SK-N-SH treated with all-trans-retinoic acid at 6 μM for 48 hours (cell line): Measurements from ENCODE around the gene RTP3.

Source experiments
- ATAC-seq: fragments of 200-7000 bp; cut with Tn5 transposase; 3 replicates; pipeline ENCODE4 v1.9.1; 2020; ENCODE audit warnings: mild to moderate bottlenecking, moderate library complexity
- ARNTL ChIP-seq: fragments of 450-650 bp; formaldehyde crosslinking; IDR thresholded peaks from 2 replicates; pipeline ENCODE4 v1.5.0; 2020; ENCODE audit warnings: low read depth, mild to moderate bottlenecking, moderate library complexity, borderline replicate concordance
- BACH2 ChIP-seq: fragments of 250-450 bp; sonication (Bioruptor Pico); IDR thresholded peaks from 2 replicates; pipeline ENCODE4 v1.9.0; 2021; ENCODE audit warnings: mild to moderate bottlenecking, borderline replicate concordance
- CSDC2 ChIP-seq: fragments of 250-450 bp; sonication (Bioruptor Pico); IDR thresholded peaks from 2 replicates; pipeline ENCODE4 v1.5.0; 2020; ENCODE audit warnings: mild to moderate bottlenecking, moderate library complexity
- ISL1 ChIP-seq: fragments of 250-450 bp; sonication (Bioruptor Pico); IDR thresholded peaks from 2 replicates; pipeline ENCODE4 v2.1.2; 2022; ENCODE audit warnings: mild to moderate bottlenecking, moderate library complexity
- OSR1 ChIP-seq: fragments of 250-450 bp; sonication (Bioruptor Pico); IDR thresholded peaks from 2 replicates; pipeline ENCODE4 v1.8.0; 2022; ENCODE audit warnings: moderate library complexity, mild to moderate bottlenecking, inconsistent platforms
- PPARA ChIP-seq: fragments of 250-450 bp; sonication (Bioruptor Pico); IDR thresholded peaks from 2 replicates; pipeline ENCODE4 v1.5.0; 2020; ENCODE audit warnings: mild to moderate bottlenecking, borderline replicate concordance
- RARB ChIP-seq: fragments of 250-450 bp; sonication (Bioruptor Pico); IDR thresholded peaks from 2 replicates; pipeline ENCODE4 v1.8.0; 2021; ENCODE audit warnings: mild to moderate bottlenecking, moderate library complexity
- SNAI2 ChIP-seq: fragments of 250-450 bp; sonication (Bioruptor Pico); IDR thresholded peaks from 2 replicates; pipeline ENCODE4 v1.5.0; 2020; ENCODE audit warnings: mild to moderate bottlenecking, moderate library complexity
- TCF4 ChIP-seq: fragments of 250-450 bp; sonication (Bioruptor Pico); IDR thresholded peaks from 2 replicates; pipeline ENCODE4 v1.8.0; 2021; ENCODE audit warnings: mild to moderate bottlenecking, moderate library complexity, borderline replicate concordance
- TOX ChIP-seq: fragments of 250-450 bp; sonication (Bioruptor Pico); IDR thresholded peaks from 2 replicates; pipeline ENCODE4 v1.8.0; 2021; ENCODE audit warnings: mild to moderate bottlenecking, moderate library complexity, borderline replicate concordance
- ZC3H10 ChIP-seq: fragments of 250-450 bp; sonication (Bioruptor Pico); IDR thresholded peaks from 2 replicates; pipeline ENCODE4 v1.5.1; 2021; ENCODE audit warnings: mild to moderate bottlenecking, moderate library complexity
- ZFP3 ChIP-seq: fragments of 250-450 bp; sonication (Bioruptor Pico); IDR thresholded peaks from 2 replicates; pipeline ENCODE4 v1.5.0; 2020; ENCODE audit warnings: mild to moderate bottlenecking, moderate library complexity
- ZNF565 ChIP-seq: fragments of 450-650 bp; formaldehyde crosslinking; conservative IDR thresholded peaks from 2 replicates; pipeline ENCODE4 v1.5.0; 2020; ENCODE audit warnings: low read depth, mild to moderate bottlenecking, moderate library complexity
- ZNF70 ChIP-seq: fragments of 450-650 bp; formaldehyde crosslinking; IDR thresholded peaks from 2 replicates; pipeline ENCODE4 v1.5.0; 2020; ENCODE audit warnings: mild to moderate bottlenecking, moderate library complexity
- ZNF8 ChIP-seq: fragments of 450-650 bp; formaldehyde crosslinking; IDR thresholded peaks from 2 replicates; pipeline ENCODE4 v1.5.0; 2020; ENCODE audit warnings: mild to moderate bottlenecking, moderate library complexity
- TF ChIP-seq, protein P1 (sequence below): fragments of 250-450 bp; sonication (Bioruptor Pico); IDR thresholded peaks from 2 replicates; pipeline ENCODE4 v1.8.0; 2020; ENCODE audit warnings: mild to moderate bottlenecking, moderate library complexity, borderline replicate concordance
- TF ChIP-seq, protein P2 (sequence below): fragments of 250-450 bp; sonication (Bioruptor Pico); IDR thresholded peaks from 2 replicates; pipeline ENCODE4 v1.8.0; 2021; ENCODE audit warnings: low read depth, mild to moderate bottlenecking, moderate library complexity, borderline replicate concordance
- TF ChIP-seq, protein P3 (sequence below): fragments of 250-450 bp; sonication (Bioruptor Pico); IDR thresholded peaks from 2 replicates; pipeline ENCODE4 v1.5.0; 2020; ENCODE audit warnings: mild to moderate bottlenecking, moderate library complexity
- TF ChIP-seq, protein P4 (sequence below): fragments of 250-450 bp; sonication (Bioruptor Pico); IDR thresholded peaks from 2 replicates; pipeline ENCODE4 v1.5.1; 2020; ENCODE audit warnings: low read depth, mild to moderate bottlenecking, moderate library complexity

RTP3 gene

DNA sequence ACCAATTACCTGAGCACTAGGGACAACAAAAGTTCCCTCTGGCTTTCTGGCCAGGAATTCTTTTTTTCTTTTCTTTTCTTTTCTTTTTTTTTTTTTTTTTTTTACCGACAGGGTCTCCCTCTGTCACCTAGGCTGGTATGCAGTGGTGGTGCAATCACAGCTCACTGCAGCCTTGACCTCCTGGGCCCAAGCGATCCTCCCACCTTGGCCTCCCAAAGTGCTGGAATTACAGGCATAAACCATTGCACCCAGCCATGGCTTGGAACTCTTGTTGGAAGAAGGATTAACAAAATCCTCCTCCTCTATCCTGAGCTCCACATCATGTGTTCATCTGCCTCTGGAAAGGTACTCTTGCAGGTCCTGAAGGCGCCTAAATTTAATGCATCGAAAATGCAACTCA is 30.2 kb upstream of the RTP3 start:
- ATAC-seq = no peak
- TF ChIP-seq, protein P1, sequence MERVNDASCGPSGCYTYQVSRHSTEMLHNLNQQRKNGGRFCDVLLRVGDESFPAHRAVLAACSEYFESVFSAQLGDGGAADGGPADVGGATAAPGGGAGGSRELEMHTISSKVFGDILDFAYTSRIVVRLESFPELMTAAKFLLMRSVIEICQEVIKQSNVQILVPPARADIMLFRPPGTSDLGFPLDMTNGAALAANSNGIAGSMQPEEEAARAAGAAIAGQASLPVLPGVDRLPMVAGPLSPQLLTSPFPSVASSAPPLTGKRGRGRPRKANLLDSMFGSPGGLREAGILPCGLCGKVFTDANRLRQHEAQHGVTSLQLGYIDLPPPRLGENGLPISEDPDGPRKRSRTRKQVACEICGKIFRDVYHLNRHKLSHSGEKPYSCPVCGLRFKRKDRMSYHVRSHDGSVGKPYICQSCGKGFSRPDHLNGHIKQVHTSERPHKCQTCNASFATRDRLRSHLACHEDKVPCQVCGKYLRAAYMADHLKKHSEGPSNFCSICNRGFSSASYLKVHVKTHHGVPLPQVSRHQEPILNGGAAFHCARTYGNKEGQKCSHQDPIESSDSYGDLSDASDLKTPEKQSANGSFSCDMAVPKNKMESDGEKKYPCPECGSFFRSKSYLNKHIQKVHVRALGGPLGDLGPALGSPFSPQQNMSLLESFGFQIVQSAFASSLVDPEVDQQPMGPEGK (CRISPR knock-in tag) = no peak
- no peak for TF ChIP-seq ISL1 (CRISPR knock-in tag)
- TF ChIP-seq, protein P2, sequence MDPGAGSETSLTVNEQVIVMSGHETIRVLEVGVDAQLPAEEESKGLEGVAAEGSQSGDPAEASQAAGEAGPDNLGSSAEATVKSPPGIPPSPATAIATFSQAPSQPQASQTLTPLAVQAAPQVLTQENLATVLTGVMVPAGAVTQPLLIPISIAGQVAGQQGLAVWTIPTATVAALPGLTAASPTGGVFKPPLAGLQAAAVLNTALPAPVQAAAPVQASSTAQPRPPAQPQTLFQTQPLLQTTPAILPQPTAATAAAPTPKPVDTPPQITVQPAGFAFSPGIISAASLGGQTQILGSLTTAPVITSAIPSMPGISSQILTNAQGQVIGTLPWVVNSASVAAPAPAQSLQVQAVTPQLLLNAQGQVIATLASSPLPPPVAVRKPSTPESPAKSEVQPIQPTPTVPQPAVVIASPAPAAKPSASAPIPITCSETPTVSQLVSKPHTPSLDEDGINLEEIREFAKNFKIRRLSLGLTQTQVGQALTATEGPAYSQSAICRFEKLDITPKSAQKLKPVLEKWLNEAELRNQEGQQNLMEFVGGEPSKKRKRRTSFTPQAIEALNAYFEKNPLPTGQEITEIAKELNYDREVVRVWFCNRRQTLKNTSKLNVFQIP (CRISPR knock-in tag) = no peak
- TF ChIP-seq ARNTL (CRISPR knock-in tag) = no peak
- no peak for TF ChIP-seq ZFP3 (CRISPR knock-in tag)
- TF ChIP-seq, protein P3, sequence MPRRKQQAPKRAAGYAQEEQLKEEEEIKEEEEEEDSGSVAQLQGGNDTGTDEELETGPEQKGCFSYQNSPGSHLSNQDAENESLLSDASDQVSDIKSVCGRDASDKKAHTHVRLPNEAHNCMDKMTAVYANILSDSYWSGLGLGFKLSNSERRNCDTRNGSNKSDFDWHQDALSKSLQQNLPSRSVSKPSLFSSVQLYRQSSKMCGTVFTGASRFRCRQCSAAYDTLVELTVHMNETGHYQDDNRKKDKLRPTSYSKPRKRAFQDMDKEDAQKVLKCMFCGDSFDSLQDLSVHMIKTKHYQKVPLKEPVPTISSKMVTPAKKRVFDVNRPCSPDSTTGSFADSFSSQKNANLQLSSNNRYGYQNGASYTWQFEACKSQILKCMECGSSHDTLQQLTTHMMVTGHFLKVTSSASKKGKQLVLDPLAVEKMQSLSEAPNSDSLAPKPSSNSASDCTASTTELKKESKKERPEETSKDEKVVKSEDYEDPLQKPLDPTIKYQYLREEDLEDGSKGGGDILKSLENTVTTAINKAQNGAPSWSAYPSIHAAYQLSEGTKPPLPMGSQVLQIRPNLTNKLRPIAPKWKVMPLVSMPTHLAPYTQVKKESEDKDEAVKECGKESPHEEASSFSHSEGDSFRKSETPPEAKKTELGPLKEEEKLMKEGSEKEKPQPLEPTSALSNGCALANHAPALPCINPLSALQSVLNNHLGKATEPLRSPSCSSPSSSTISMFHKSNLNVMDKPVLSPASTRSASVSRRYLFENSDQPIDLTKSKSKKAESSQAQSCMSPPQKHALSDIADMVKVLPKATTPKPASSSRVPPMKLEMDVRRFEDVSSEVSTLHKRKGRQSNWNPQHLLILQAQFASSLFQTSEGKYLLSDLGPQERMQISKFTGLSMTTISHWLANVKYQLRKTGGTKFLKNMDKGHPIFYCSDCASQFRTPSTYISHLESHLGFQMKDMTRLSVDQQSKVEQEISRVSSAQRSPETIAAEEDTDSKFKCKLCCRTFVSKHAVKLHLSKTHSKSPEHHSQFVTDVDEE (CRISPR knock-in tag) = no peak
- no peak for TF ChIP-seq RARB
- no peak for TF ChIP-seq SNAI2 (CRISPR knock-in tag)
- no peak for TF ChIP-seq OSR1
- TF ChIP-seq BACH2 = no peak
- TF ChIP-seq ZNF565 = no peak
- TF ChIP-seq, protein P4, sequence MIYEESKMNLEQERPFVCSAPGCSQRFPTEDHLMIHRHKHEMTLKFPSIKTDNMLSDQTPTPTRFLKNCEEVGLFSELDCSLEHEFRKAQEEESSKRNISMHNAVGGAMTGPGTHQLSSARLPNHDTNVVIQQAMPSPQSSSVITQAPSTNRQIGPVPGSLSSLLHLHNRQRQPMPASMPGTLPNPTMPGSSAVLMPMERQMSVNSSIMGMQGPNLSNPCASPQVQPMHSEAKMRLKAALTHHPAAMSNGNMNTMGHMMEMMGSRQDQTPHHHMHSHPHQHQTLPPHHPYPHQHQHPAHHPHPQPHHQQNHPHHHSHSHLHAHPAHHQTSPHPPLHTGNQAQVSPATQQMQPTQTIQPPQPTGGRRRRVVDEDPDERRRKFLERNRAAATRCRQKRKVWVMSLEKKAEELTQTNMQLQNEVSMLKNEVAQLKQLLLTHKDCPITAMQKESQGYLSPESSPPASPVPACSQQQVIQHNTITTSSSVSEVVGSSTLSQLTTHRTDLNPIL = no peak
- no peak for TF ChIP-seq CSDC2
- TF ChIP-seq ZNF8 (CRISPR knock-in tag) = no peak
- TF ChIP-seq PPARA = no peak

DNA sequence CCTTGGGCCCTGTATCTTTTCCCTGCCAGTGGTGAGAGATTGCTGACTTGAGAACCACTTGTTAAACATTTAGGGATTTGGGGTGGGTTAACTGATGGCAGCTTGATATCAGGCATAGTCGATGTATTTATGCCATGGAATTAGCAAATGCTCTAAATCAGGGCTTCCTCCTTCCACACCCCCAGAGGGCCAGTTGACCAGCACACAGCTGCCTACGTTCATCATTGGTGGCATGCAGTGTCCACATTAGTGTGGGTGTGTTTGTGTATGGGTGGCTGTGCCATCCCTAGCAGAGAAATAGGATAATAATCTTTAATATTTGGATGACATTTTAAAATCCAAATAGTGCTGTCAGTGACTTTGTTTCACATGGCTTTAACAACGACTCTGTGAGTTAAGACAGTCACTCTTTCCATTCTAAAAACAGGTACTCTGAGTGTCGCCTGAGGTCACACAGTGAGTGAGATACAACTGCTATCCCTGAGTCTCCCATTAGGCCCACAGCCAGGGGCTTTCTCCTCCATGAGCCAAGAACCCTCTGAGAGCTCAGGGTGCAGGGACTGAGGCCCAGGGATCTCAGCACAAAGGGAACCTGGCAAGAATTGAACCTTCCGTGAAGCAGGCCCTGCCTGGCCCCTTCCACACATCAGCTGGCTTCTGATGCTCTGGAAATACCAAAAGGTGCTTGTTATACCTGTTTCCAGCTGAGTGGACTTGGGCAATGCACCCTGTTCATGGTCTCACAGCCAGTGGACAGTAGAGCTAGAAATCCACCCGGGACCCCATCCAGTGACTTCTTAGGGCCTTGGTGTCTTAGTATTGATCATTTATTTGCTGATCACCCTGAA is 28.8 kb upstream of the RTP3 start:
- TF ChIP-seq PPARA (no peak), OSR1 (no peak), TOX (CRISPR knock-in tag) (no peak), CSDC2 (no peak), ZNF70 (CRISPR knock-in tag) (no peak)
- no peak for ATAC-seq

DNA sequence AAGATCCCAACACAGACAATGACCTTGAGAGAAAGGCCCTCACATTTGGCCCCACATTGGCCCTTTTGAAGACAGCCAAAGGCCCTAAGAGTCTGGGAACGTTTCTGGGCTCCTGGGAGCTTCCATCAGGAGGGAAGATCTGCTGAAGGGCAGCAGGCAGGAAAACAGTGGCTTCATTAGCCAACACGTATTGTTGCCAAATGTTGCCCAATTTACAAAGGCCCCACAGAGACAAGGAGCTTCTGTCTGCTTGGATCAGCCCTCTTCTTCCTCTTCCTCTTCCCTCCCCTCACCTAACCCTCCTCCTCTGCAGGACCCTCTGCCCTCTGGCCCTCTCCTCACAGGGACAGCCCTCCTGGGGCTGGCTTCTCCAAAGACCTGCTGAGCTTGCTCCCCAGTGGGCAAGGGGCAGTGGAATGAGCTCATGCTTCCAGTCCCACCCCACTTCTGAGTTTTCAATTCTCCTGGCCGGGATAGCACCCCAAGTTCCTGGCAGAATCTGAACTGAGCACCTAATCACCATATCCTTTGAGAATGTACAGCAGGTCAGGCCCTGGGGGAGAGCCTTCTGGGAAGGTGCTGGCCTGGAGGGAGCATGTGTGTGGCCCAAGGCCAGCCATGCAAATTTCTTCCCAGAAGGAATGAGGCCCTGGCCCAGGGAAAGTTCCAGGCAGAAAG is 28.0 kb upstream of the RTP3 start:
- ATAC-seq = no peak

DNA sequence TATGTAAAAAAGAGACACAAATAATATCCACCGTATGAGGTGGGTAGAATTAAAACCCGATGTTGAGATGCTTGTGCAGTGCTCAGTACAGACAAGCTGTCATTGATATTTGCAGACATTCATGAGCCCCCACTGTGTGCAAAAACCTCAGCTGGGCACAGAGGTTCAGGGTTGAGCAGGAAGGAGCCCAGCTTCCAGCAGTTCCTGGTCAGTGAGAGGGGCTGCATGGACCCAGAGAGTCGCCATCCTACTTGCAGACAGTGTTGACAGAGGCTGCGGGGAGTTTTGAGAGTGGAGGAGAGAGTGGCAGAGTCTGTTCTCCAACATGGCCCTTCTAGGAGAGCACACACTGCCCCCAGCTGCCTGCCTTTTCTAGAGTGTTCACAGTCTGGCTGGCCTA is 26.9 kb upstream of the RTP3 start:
- TF ChIP-seq PPARA = no peak
- no peak for TF ChIP-seq OSR1
- no peak for TF ChIP-seq ZNF565
- TF ChIP-seq ISL1 (CRISPR knock-in tag) = no peak
- TF ChIP-seq, protein P1 (CRISPR knock-in tag) = no peak
- no peak for TF ChIP-seq TCF4
- no peak for TF ChIP-seq CSDC2
- TF ChIP-seq ZC3H10 (CRISPR knock-in tag) = no peak
- TF ChIP-seq, protein P4 = no peak
- ATAC-seq = no peak

More for the DNA sequence above, 28.0 kb upstream of the RTP3 start:
- TF ChIP-seq PPARA (no peak), TOX (CRISPR knock-in tag) (no peak), RARB (no peak)
